K562 (cell line): ENCODE data around the gene RIN3. TPM values are rescaled to one million over a fixed set of nuclear protein-coding genes. Genes with fewer than 3 reads are reported as not detected.

Experiments used
- ATAC-seq: fragments of 200-7000 bp; cut with Tn5 transposase; 3 replicates; pipeline ENCODE4 v1.9.1; 2020; ENCODE audit warnings: moderate library complexity
- BruUV-seq: library from RNA; stranded (reverse); fragments of 400-500 nt; replicated peaks from 2 replicates; lab custom pipeline; 2021; lab: Mats Ljungman, UMichigan
- CTCF ChIA-PET: fragments of 300-600 bp; formaldehyde crosslinking; extraction: SDS; loops from one replicate; lab custom pipeline; 2021; ENCODE audit warnings: low intra/inter-chr PET ratio; lab: Yijun Ruan, JAX
- POLR2A ChIA-PET: fragments of 300-600, 350-650 bp; sonication (Branson Sonifier 250); formaldehyde crosslinking; extraction: SDS; loops from one replicate; lab custom pipeline; 2021; ENCODE audit warnings: antibody characterized with exemption, inconsistent platforms; lab: Yijun Ruan, JAX
- DNase-seq, 4 experiments: peaks; one replicate each; pipeline versions ENCODE4 v3.0.0 to v3.0.0-alpha.2; 2011 to 2018; ENCODE audit warnings: low spot score in 3 of 4, mixed read lengths in 3 of 4; ENCODE audit errors: extremely low read depth in 1 of 4
- FAIRE-seq: peaks from 2 replicates; lab custom pipeline; 2011; peaks lifted over from hg19 to GRCh38; lab: Jason Lieb, UNC
- H2AFZ ChIP-seq: 2 replicates; pipeline ENCODE4 v1.6.0; 2011; ENCODE audit warnings: low read depth, low read length, control low read depth, inconsistent platforms
- H3K27ac ChIP-seq: fragments of 200-600 bp; 3 replicates; pipeline ENCODE4 v1.8.0; 2011; ENCODE audit warnings: low read depth, mild to moderate bottlenecking, control low read depth, inconsistent platforms, low read length, moderate library complexity, mixed read lengths; ENCODE audit errors: extremely low read depth
- H3K27me3 ChIP-seq, 2 experiments: fragments of 300-600 bp in 1 of 2; 2 replicates in 1 of 2; 3 replicates in 1 of 2; pipeline versions ENCODE4 v1.6.0 to v1.8.0; 2011; ENCODE audit warnings: inconsistent platforms in 2 of 2, low read length in 2 of 2, mild to moderate bottlenecking in 1 of 2, mixed read lengths in 1 of 2, moderate library complexity in 1 of 2; ENCODE audit not compliant: control insufficient read depth in 2 of 2, insufficient read depth in 2 of 2
- H3K36me3 ChIP-seq: fragments of 300-600 bp; 3 replicates; pipeline ENCODE4 v1.8.0; 2011; ENCODE audit warnings: mild to moderate bottlenecking, low read length, inconsistent platforms; ENCODE audit not compliant: control insufficient read depth, insufficient read depth
- H3K4me1 ChIP-seq, 2 experiments: fragments of 200-600 bp in 1 of 2; replicated peaks in 1 of 2; 2 replicates in 1 of 2; 3 replicates in 1 of 2; pipeline versions ENCODE4 v1.5.1 to v1.8.0; 2011; ENCODE audit warnings: inconsistent platforms in 2 of 2, low read length in 2 of 2, mild to moderate bottlenecking in 1 of 2, mixed read lengths in 1 of 2, moderate library complexity in 1 of 2; ENCODE audit not compliant: control insufficient read depth in 2 of 2, insufficient read depth in 2 of 2
- H3K4me2 ChIP-seq: 2 replicates; pipeline ENCODE4 v1.6.1; 2011; ENCODE audit warnings: low read length, control low read depth, inconsistent platforms, mixed read lengths; ENCODE audit not compliant: insufficient read depth
- H3K4me3 ChIP-seq: fragments of 200-600 bp; sonication (generic), shearing (Covaris generic); 2 replicates; pipeline ENCODE4 v1.5.1; 2016; ENCODE audit warnings: control low read depth, inconsistent platforms
- H3K79me2 ChIP-seq: fragments of 200-600 bp; 3 replicates; pipeline ENCODE4 v1.8.0; 2011; ENCODE audit warnings: low read length, inconsistent platforms; ENCODE audit not compliant: control insufficient read depth, insufficient read depth
- H3K9ac ChIP-seq, 2 experiments: 2 replicates each; pipeline versions ENCODE4 v1.6.0 to v1.6.1; 2011; ENCODE audit warnings: low read depth in 2 of 2, low read length in 2 of 2, control low read depth in 1 of 2, inconsistent platforms in 1 of 2, mild to moderate bottlenecking in 1 of 2, mixed read lengths in 1 of 2; ENCODE audit not compliant: insufficient read depth in 1 of 2
- H3K9me1 ChIP-seq: one replicate; pipeline ENCODE4 v1.6.0; 2011; ENCODE audit warnings: inconsistent platforms, mild to moderate bottlenecking, low read length, moderate library complexity; ENCODE audit not compliant: control insufficient read depth, insufficient read depth
- H3K9me3 ChIP-seq: replicated peaks from 2 replicates; pipeline ENCODE4 v1.5.1; 2011; ENCODE audit warnings: low read depth, low read length, inconsistent platforms; ENCODE audit not compliant: control insufficient read depth, insufficient read depth
- H4K20me1 ChIP-seq: replicated peaks from 2 replicates; pipeline ENCODE4 v1.6.1; 2011; ENCODE audit warnings: low read length, inconsistent platforms, mixed read lengths; ENCODE audit not compliant: control insufficient read depth, insufficient read depth
- BRCA1 ChIP-seq, 2 experiments: fragments of 450-650 bp in 1 of 2; sonication (generic) in 1 of 2; formaldehyde crosslinking in 1 of 2; IDR thresholded peaks; 2 replicates each; pipeline versions ENCODE4 v1.5.0 to v1.6.1; 2017 to 2020; ENCODE audit warnings: mild to moderate bottlenecking in 1 of 2, missing genetic modification reagents in 1 of 2
- BRF2 ChIP-seq: IDR thresholded peaks from 3 replicates; pipeline ENCODE4 v1.6.1; 2011; ENCODE audit warnings: borderline replicate concordance, mild to moderate bottlenecking; ENCODE audit not compliant: insufficient read length, insufficient read depth
- CAMTA2 ChIP-seq: fragments of 250-450 bp; sonication (Bioruptor Pico); conservative IDR thresholded peaks from 2 replicates; pipeline ENCODE4 v1.5.1; 2022
- DPF2 ChIP-seq: fragments of 450-650 bp; IDR thresholded peaks from 2 replicates; pipeline ENCODE4 v1.6.1; 2016
- HSF4 ChIP-seq: fragments of 250-450 bp; sonication (Bioruptor Pico); IDR thresholded peaks from 2 replicates; pipeline ENCODE4 v2.1.2; 2022; ENCODE audit warnings: mild to moderate bottlenecking, moderate library complexity, borderline replicate concordance
- KLF1 ChIP-seq: fragments of 450-650 bp; IDR thresholded peaks from 2 replicates; pipeline ENCODE4 v1.6.1; 2016; ENCODE audit warnings: missing genetic modification characterization, missing compliant biosample characterization
- PCBP2 ChIP-seq: fragments of 200-400 bp; formaldehyde crosslinking; IDR thresholded peaks from 2 replicates; pipeline ENCODE4 v1.6.1; 2018; ENCODE audit warnings: low read length, low read depth, mild to moderate bottlenecking, moderate library complexity; ENCODE audit not compliant: poor library complexity, severe bottlenecking
- POLR2A ChIP-seq: fragments of 450-650 bp; conservative IDR thresholded peaks from 2 replicates; pipeline ENCODE4 v1.6.1; 2016
- RAD51 ChIP-seq: fragments of 450-650 bp; IDR thresholded peaks from 2 replicates; pipeline ENCODE4 v1.7.1; 2016; ENCODE audit warnings: low read depth, mild to moderate bottlenecking, borderline replicate concordance
- TAF7 ChIP-seq: fragments of 450-650 bp; IDR thresholded peaks from 2 replicates; pipeline ENCODE4 v1.6.1; 2016; ENCODE audit warnings: missing genetic modification characterization, missing compliant biosample characterization
- TAF9B ChIP-seq: fragments of 450-650 bp; IDR thresholded peaks from 2 replicates; pipeline ENCODE4 v1.6.1; 2018; ENCODE audit warnings: mild to moderate bottlenecking; ENCODE audit not compliant: partially characterized antibody
- ZNF23 ChIP-seq: fragments of 250-450 bp; sonication (Bioruptor Pico); IDR thresholded peaks from 2 replicates; pipeline ENCODE4 v1.4.0; 2020; ENCODE audit warnings: mild to moderate bottlenecking
- ZNF717 ChIP-seq: fragments of 250-450 bp; sonication (Bioruptor Pico); IDR thresholded peaks from 2 replicates; pipeline ENCODE4 v1.5.0; 2021
- WGBS: fragments of 100-300 bp; shearing (Covaris generic); methylation state at CpG from one replicate; pipeline ENCODE4 v1.1.6; 2016; ENCODE audit warnings: low coverage, mixed read lengths; ENCODE audit not compliant: insufficient coverage; ENCODE audit errors: missing lambda C conversion rate; 5-methylcytosine and 5-hydroxymethylcytosine counted together
- in situ Hi-C: fragments of 300-500 bp; cut with MboI; formaldehyde crosslinking; loops from 4 replicates; pipeline ENCODE4 v1.15.0; 2018; ENCODE audit warnings: inconsistent platforms, mixed read lengths
- intact Hi-C: fragments of 100-400 bp; cut with micrococcal nuclease; formaldehyde crosslinking; loops from 2 replicates; pipeline ENCODE4 v1.14.2; 2022
- polyA plus RNA-seq, 8 experiments: library from polyadenylated mRNA; depleted of rRNA in 4 of 8; stranded (reverse) in 5 of 8; unstranded in 3 of 8; fragments of >200 nt; fragmentation: Nextera tagmentation in 2 of 8; fragmentation: Illumina TruSeq in 1 of 8; extraction: Ambion mirVana in 2 of 8; extraction: Trizol in 1 of 8; gene quantifications; 2 replicates each; pipeline versions ENCODE4 v1.2.1 to v1.2.3, GENCODE V29; 2011 to 2014; ENCODE audit warnings: inconsistent platforms in 1 of 8, missing spikeins in 1 of 8
- total RNA-seq, 7 experiments: library from RNA; depleted of rRNA in 6 of 7; stranded (reverse); fragments of >200 nt in 6 of 7; fragmentation: Illumina TruSeq in 2 of 7; extraction: Trizol in 2 of 7; gene quantifications; 2 replicates each; pipeline versions ENCODE4 v1.2.1 to v1.2.3, GENCODE V29; 2011 to 2021; ENCODE audit warnings: low replicate concordance in 1 of 7

Gene RIN3
- total and polyA plus RNA-seq, 9 of the 15 experiments (the other 6 are each of a cell fraction or from before 2014, with no cell fraction given): 0.01 to 0.49 (median 0.08) TPM; not detected in 5

GRCh38 chr14:92481386-92481785, 32.2 kb upstream of the RIN3 start:
- in situ Hi-C loops (no loop called here), intact Hi-C loops (no loop called here)
- ATAC-seq: no peak
- no peak overlapping the region for H3K27ac ChIP-seq
- DNase-seq: no peak
- no peaks in the 10 kb centered on the region for H4K20me1 ChIP-seq
- no peak overlapping the region for H3K4me3 ChIP-seq
- no peaks in the 10 kb centered on the region for H3K4me1 ChIP-seq
- H3K9me3 ChIP-seq: no peaks in the 10 kb centered on the region
- H3K4me2 ChIP-seq: no peak overlapping the region
- ChIA-PET CTCF (no interaction called here), POLR2A (no interaction called here)
- H3K36me3 ChIP-seq: no peaks in the 10 kb centered on the region
- no peak for TF ChIP-seq RAD51
- no peak for TF ChIP-seq TAF9B
- no peak for TF ChIP-seq ZNF23 (CRISPR knock-in tag)
- TF ChIP-seq HSF4 (CRISPR knock-in tag): no peak
- no peak for TF ChIP-seq KLF1 (tag)
- FAIRE-seq: no peak
- H3K9me1 ChIP-seq: no peaks in the 10 kb centered on the region
- H2AFZ ChIP-seq: no peak overlapping the region
- BruUV-seq: no TSS peak
- H3K9ac ChIP-seq: no peak overlapping the region
- no peaks in the 10 kb centered on the region for H3K79me2 ChIP-seq
- H3K27me3 ChIP-seq: no peaks in the 10 kb centered on the region; a peak in 1 of 5 replicates
- WGBS: 0% methylated on average over 1 of the region's 1 CpG

- no peak overlapping the region for H2AFZ ChIP-seq
- no peaks in the 10 kb centered on the region for H3K9me1 ChIP-seq
- no peak for DNase-seq
- no peaks in the 10 kb centered on the region; a peak in 1 of 5 replicates for H3K27me3 ChIP-seq
- no TSS peak for BruUV-seq
- H3K9me3 ChIP-seq: no peaks in the 10 kb centered on the region
- no peak overlapping the region for H3K4me3 ChIP-seq
- intact Hi-C loops: no loop called here
- in situ Hi-C loops: no loop called here
- WGBS: 8% methylated on average over 1 of the region's 1 CpG
- H3K4me2 ChIP-seq: no peak overlapping the region
- FAIRE-seq: no peak
- ChIA-PET CTCF (no interaction called here), POLR2A (no interaction called here)
- no peak overlapping the region for H3K9ac ChIP-seq
- no peak for TF ChIP-seq BRCA1 (IDR thresholded peaks at IDR 0.05)
- TF ChIP-seq BRCA1 (CRISPR knock-in tag; IDR thresholded peaks at IDR 0.05): no peak
- no peak for TF ChIP-seq TAF7 (tag)
- no peak for TF ChIP-seq DPF2
- TF ChIP-seq ZNF717 (CRISPR knock-in tag): no peak
- TF ChIP-seq PCBP2: no peak
- no peak for TF ChIP-seq POLR2A
- no peak for TF ChIP-seq CAMTA2 (CRISPR knock-in tag)
- TF ChIP-seq BRF2: no peak
- no peak for ATAC-seq
- no peaks in the 10 kb centered on the region for H3K36me3 ChIP-seq
- H3K27ac ChIP-seq: no peak overlapping the region
- no peaks in the 10 kb centered on the region for H3K79me2 ChIP-seq
- no peaks in the 10 kb centered on the region for H3K4me1 ChIP-seq
- H4K20me1 ChIP-seq: no peaks in the 10 kb centered on the region
Observed at GRCh38 chr14:92481811-92482555, 31.6 kb upstream of the RIN3 start.
